H1 (cell line): Measurements from ENCODE around the gene RBM10. TPM values are rescaled to one million over a fixed set of nuclear protein-coding genes. Genes with fewer than 3 reads are reported as not detected.

Source experiments
- CTCF ChIA-PET: fragments of 300-600 bp; sonication (Branson Sonifier 250); formaldehyde crosslinking; loops from one replicate; lab custom pipeline; 2021; ENCODE audit not compliant: partially characterized antibody; lab: Charles Lee
- POLR2A ChIA-PET: fragments of 300-600 bp; sonication (Branson Sonifier 250); formaldehyde crosslinking; loops from one replicate; lab custom pipeline; 2021; ENCODE audit warnings: inconsistent platforms; ENCODE audit not compliant: partially characterized antibody; lab: Charles Lee
- DNase-seq, 2 experiments: peaks; one replicate each; pipeline versions ENCODE4 v3.0.0 to v3.0.0-alpha.2; 2010 to 2022; ENCODE audit warnings: low spot score in 2 of 2, low read depth in 1 of 2, mixed read lengths in 1 of 2
- FAIRE-seq: peaks from 2 replicates; lab custom pipeline; 2011; peaks lifted over from hg19 to GRCh38; lab: Jason Lieb, UNC
- H2AFZ ChIP-seq: 2 replicates; pipeline ENCODE4 v1.8.1; 2012; ENCODE audit warnings: low read length, inconsistent platforms
- H2AK5ac ChIP-seq: 2 replicates; pipeline ENCODE4 v1.6.1; 2013; ENCODE audit warnings: low read depth, low read length
- H2BK120ac ChIP-seq: replicated peaks from 2 replicates; pipeline ENCODE3; 2013; ENCODE audit warnings: low read depth, low read length, inconsistent platforms
- H2BK12ac ChIP-seq: 2 replicates; pipeline ENCODE4 v1.6.1; 2013; ENCODE audit warnings: low read depth, low read length
- H2BK15ac ChIP-seq: 2 replicates; pipeline ENCODE4 v1.6.1; 2013; ENCODE audit warnings: low read length
- H2BK20ac ChIP-seq: 2 replicates; pipeline ENCODE4 v1.6.1; 2013; ENCODE audit warnings: low read length
- H2BK5ac ChIP-seq: 2 replicates; pipeline ENCODE4 v1.6.1; 2013; ENCODE audit warnings: low read depth, low read length
- H3K14ac ChIP-seq: 2 replicates; pipeline ENCODE4 v1.6.1; 2013; ENCODE audit warnings: inconsistent platforms; ENCODE audit not compliant: insufficient read length
- H3K18ac ChIP-seq: 2 replicates; pipeline ENCODE4 v1.6.1; 2013; ENCODE audit warnings: low read length; ENCODE audit errors: extremely low read depth
- H3K23ac ChIP-seq: 2 replicates; pipeline ENCODE4 v1.6.1; 2013; ENCODE audit warnings: inconsistent platforms; ENCODE audit not compliant: insufficient read length
- H3K23me2 ChIP-seq: 2 replicates; pipeline ENCODE4 v1.6.1; 2013; ENCODE audit warnings: low read depth, low read length
- H3K27ac ChIP-seq: 2 replicates; pipeline ENCODE4 v1.6.1; 2011; ENCODE audit warnings: low read depth, low read length, inconsistent platforms
- H3K27me3 ChIP-seq, 4 experiments: replicated peaks in 1 of 4; 1 replicate in 1 of 4; 2 replicates in 3 of 4; pipeline versions ENCODE4 v1.6.1 to v1.8.1; 2011 to 2013; ENCODE audit warnings: low read length in 3 of 4, mild to moderate bottlenecking in 3 of 4, inconsistent platforms in 2 of 4, mixed read lengths in 2 of 4, moderate library complexity in 1 of 4; ENCODE audit not compliant: control insufficient read depth in 3 of 4, insufficient read depth in 3 of 4; ENCODE audit errors: extremely low read depth in 1 of 4
- H3K36me3 ChIP-seq, 4 experiments: 2 replicates each; pipeline versions ENCODE4 v1.6.1 to v1.8.1; 2011 to 2013; ENCODE audit warnings: mild to moderate bottlenecking in 4 of 4, low read length in 3 of 4, moderate library complexity in 2 of 4, control low read depth in 1 of 4, inconsistent platforms in 1 of 4; ENCODE audit not compliant: insufficient read depth in 4 of 4, control insufficient read depth in 2 of 4
- H3K4ac ChIP-seq: replicated peaks from 2 replicates; pipeline ENCODE3; 2013; ENCODE audit warnings: low read length, low read depth, mixed read lengths, inconsistent platforms; ENCODE audit not compliant: insufficient read length
- H3K4me1 ChIP-seq, 4 experiments: replicated peaks in 1 of 4; 1 replicate in 1 of 4; 2 replicates in 3 of 4; pipeline versions ENCODE4 v1.6.1 to v1.8.1; 2011 to 2013; ENCODE audit warnings: low read length in 3 of 4, inconsistent platforms in 2 of 4, mixed read lengths in 1 of 4; ENCODE audit not compliant: insufficient read depth in 4 of 4, control insufficient read depth in 3 of 4
- H3K4me2 ChIP-seq, 2 experiments: 2 replicates each; pipeline versions ENCODE4 v1.6.1 to v1.8.1; 2011 to 2013; ENCODE audit warnings: low read depth in 2 of 2, low read length in 2 of 2, control low read depth in 1 of 2, inconsistent platforms in 1 of 2, mild to moderate bottlenecking in 1 of 2; ENCODE audit not compliant: insufficient read depth in 1 of 2
- H3K4me3 ChIP-seq, 4 experiments: fragments of 200-600, 300-600 bp in 1 of 4; sonication (generic), shearing (Covaris generic), sonication (Bioruptor Twin) in 1 of 4; 2 replicates each; pipeline versions ENCODE4 v1.5.1 to v1.8.1; 2011 to 2016; ENCODE audit warnings: low read length in 4 of 4, low read depth in 3 of 4, control low read depth in 2 of 4, inconsistent platforms in 2 of 4, mild to moderate bottlenecking in 2 of 4, mixed read lengths in 1 of 4, moderate library complexity in 1 of 4; ENCODE audit not compliant: insufficient read depth in 2 of 4; ENCODE audit errors: extremely low read depth in 1 of 4
- H3K56ac ChIP-seq: replicated peaks from 2 replicates; pipeline ENCODE3; 2013; ENCODE audit warnings: low read depth, mild to moderate bottlenecking, mixed read lengths, low read length, inconsistent platforms; ENCODE audit not compliant: insufficient read length
- H3K79me1 ChIP-seq: 2 replicates; pipeline ENCODE4 v1.6.1; 2013; ENCODE audit warnings: low read depth, low read length, control low read depth
- H3K79me2 ChIP-seq, 2 experiments: 2 replicates each; pipeline versions ENCODE4 v1.6.1 to v1.8.1; 2012 to 2013; ENCODE audit warnings: low read length in 2 of 2, mild to moderate bottlenecking in 2 of 2, inconsistent platforms in 1 of 2; ENCODE audit not compliant: insufficient read depth in 2 of 2, control insufficient read depth in 1 of 2
- H3K9ac ChIP-seq, 4 experiments: replicated peaks in 1 of 4; 1 replicate in 1 of 4; 2 replicates in 3 of 4; pipeline versions ENCODE4 v1.6.1 to v1.8.1; 2011 to 2013; ENCODE audit warnings: low read depth in 3 of 4, low read length in 3 of 4, control low read depth in 2 of 4, mild to moderate bottlenecking in 2 of 4, moderate library complexity in 2 of 4, inconsistent platforms in 1 of 4; ENCODE audit errors: extremely low read depth in 1 of 4
- H3K9me3 ChIP-seq, 2 experiments: 2 replicates each; pipeline versions ENCODE4 v1.6.1 to v1.8.1; 2012 to 2013; ENCODE audit warnings: mild to moderate bottlenecking in 2 of 2, moderate library complexity in 2 of 2, control low read depth in 1 of 2, inconsistent platforms in 1 of 2, low read depth in 1 of 2, low read length in 1 of 2, mixed read lengths in 1 of 2; ENCODE audit not compliant: insufficient read depth in 2 of 2
- H4K20me1 ChIP-seq, 2 experiments: replicated peaks in 1 of 2; 2 replicates each; pipeline versions ENCODE3 to v1.8.1; 2011 to 2013; ENCODE audit warnings: inconsistent platforms in 2 of 2, low read length in 2 of 2, mild to moderate bottlenecking in 1 of 2; ENCODE audit not compliant: insufficient read depth in 2 of 2, control insufficient read depth in 1 of 2
- H4K5ac ChIP-seq: 2 replicates; pipeline ENCODE4 v1.6.1; 2013; ENCODE audit warnings: low read length, low read depth, mixed read lengths, inconsistent platforms; ENCODE audit not compliant: insufficient read length
- H4K8ac ChIP-seq: 2 replicates; pipeline ENCODE4 v1.8.0; 2013; ENCODE audit warnings: mild to moderate bottlenecking, moderate library complexity, low read length, inconsistent platforms; ENCODE audit not compliant: insufficient read depth; ENCODE audit errors: extremely low read depth
- H4K91ac ChIP-seq: replicated peaks from 2 replicates; pipeline ENCODE3; 2013; ENCODE audit warnings: low read length, mixed read lengths, inconsistent platforms; ENCODE audit not compliant: insufficient read length
- BCL11A ChIP-seq, 2 experiments: IDR thresholded peaks; one replicate each; pipeline ENCODE4 v1.6.1; 2011; ENCODE audit warnings: low read depth in 2 of 2, low read length in 2 of 2, mild to moderate bottlenecking in 2 of 2
- CBX5 ChIP-seq: fragments of 300-800, 300-1000 bp; sonication (generic); IDR thresholded peaks from 2 replicates; pipeline ENCODE4 v1.7.1; 2016; ENCODE audit warnings: antibody characterized with exemption, low read length, low read depth
- CBX8 ChIP-seq: fragments of 300-800, 300-1000 bp; sonication (generic); IDR thresholded peaks from 2 replicates; pipeline ENCODE4 v1.7.1; 2016; ENCODE audit warnings: low read depth, low read length, borderline replicate concordance
- CTBP2 ChIP-seq: IDR thresholded peaks from 2 replicates; pipeline ENCODE4 v1.7.0; 2011; ENCODE audit warnings: borderline replicate concordance, mild to moderate bottlenecking, moderate library complexity, mixed read lengths, low read length; ENCODE audit not compliant: insufficient read depth, insufficient read length
- FOSL1 ChIP-seq: IDR thresholded peaks from 2 replicates; pipeline ENCODE4 v1.6.1; 2011; ENCODE audit warnings: mild to moderate bottlenecking, low read depth, low read length, moderate library complexity; ENCODE audit not compliant: insufficient read depth
- JUN ChIP-seq: IDR thresholded peaks from 2 replicates; pipeline ENCODE4 v1.6.1; 2011; ENCODE audit warnings: low read depth, mild to moderate bottlenecking, improper control_type of control experiment, low read length
- NANOG ChIP-seq: IDR thresholded peaks from 2 replicates; pipeline ENCODE4 v1.6.1; 2011; ENCODE audit warnings: low read length, low read depth, mild to moderate bottlenecking, inconsistent platforms; ENCODE audit not compliant: insufficient read depth, poor library complexity, severe bottlenecking
- POLR2A ChIP-seq, 2 experiments: IDR thresholded peaks; 1 replicate in 1 of 2; 2 replicates in 1 of 2; pipeline ENCODE4 v1.6.1; 2011; ENCODE audit warnings: low read depth in 2 of 2, low read length in 2 of 2, mild to moderate bottlenecking in 2 of 2; ENCODE audit errors: control extremely low read depth in 1 of 2
- POLR2AphosphoS5 ChIP-seq: IDR thresholded peaks from 2 replicates; pipeline ENCODE4 v1.6.1; 2011; ENCODE audit warnings: low read depth, low read length
- TAF1 ChIP-seq: IDR thresholded peaks from 2 replicates; pipeline ENCODE4 v1.6.1; 2011; ENCODE audit warnings: mild to moderate bottlenecking, low read depth, low read length
- TAF7 ChIP-seq: optimal IDR thresholded peaks from 2 replicates; pipeline ENCODE3; 2011; ENCODE audit warnings: low read depth, mild to moderate bottlenecking, inconsistent platforms, low read length, moderate library complexity, borderline replicate concordance
- TBP ChIP-seq: IDR thresholded peaks from 2 replicates; pipeline ENCODE4 v1.6.1; 2011; ENCODE audit warnings: low read depth, low read length, improper control_type of control experiment
- TCF12 ChIP-seq: IDR thresholded peaks from 2 replicates; pipeline ENCODE4 v1.6.1; 2011; ENCODE audit warnings: low read depth, mild to moderate bottlenecking, low read length
- TEAD4 ChIP-seq: IDR thresholded peaks from 2 replicates; pipeline ENCODE4 v1.6.1; 2012; ENCODE audit warnings: low read depth, low read length, inconsistent platforms, mixed read lengths
- YY1 ChIP-seq: IDR thresholded peaks from 2 replicates; pipeline ENCODE4 v1.6.1; 2011; ENCODE audit warnings: low read depth, mild to moderate bottlenecking, low read length
- WGBS, 2 experiments: shearing (Covaris generic) in 1 of 2; methylation state at CpG; one replicate each; pipeline versions ENCODE4 v1.1.6 to v1.1.7; 2013 to 2015; ENCODE audit warnings: low lambda C conversion rate in 2 of 2, mixed read lengths in 2 of 2, inconsistent platforms in 1 of 2, low coverage in 1 of 2, missing lambda C conversion rate in 1 of 2; ENCODE audit not compliant: insufficient replicate concordance in 2 of 2, insufficient coverage in 1 of 2, insufficient read length in 1 of 2; ENCODE audit errors: extremely low coverage in 1 of 2, missing lambda C conversion rate in 1 of 2; 5-methylcytosine and 5-hydroxymethylcytosine counted together
- polyA plus RNA-seq, 7 experiments: library from polyadenylated mRNA; depleted of rRNA in 3 of 7; stranded (reverse) in 5 of 7; unstranded in 2 of 7; fragments of >200 nt in 5 of 7; fragments of 200-250 nt in 2 of 7; gene quantifications; 1 replicate in 5 of 7; 2 replicates in 1 of 7; 4 replicates in 1 of 7; pipeline versions ENCODE4 v1.2.1 to v1.2.3, GENCODE V29; 2011 to 2013; ENCODE audit warnings: missing spikeins in 2 of 7, mixed read lengths in 2 of 7
- total RNA-seq: library from RNA; stranded (reverse); fragmentation: NEBNext Ultra II Directional; extraction: Animal tissue kit (Norgen Biotek cat#: 25700); gene quantifications from 2 replicates; pipeline ENCODE4 v1.2.1, GENCODE V29; 2021

RBM10 gene
- total and polyA plus RNA-seq, 2 of the 8 experiments (the other 6 are each of a cell fraction or from before 2014, with no cell fraction given): 35.7 to 64.0 TPM

- FAIRE-seq (no peak), DNase-seq (no peak)
- Histone ChIP-seq H3K18ac (no peak overlapping the region), H2BK12ac (no peak overlapping the region), H3K27ac (no peak overlapping the region), H2BK120ac (no peak overlapping the region), H3K23me2 (no peaks in the 10 kb centered on the region), H3K4me2 (no peak overlapping the region), H4K20me1 (peaks cover 0 to under 1% of the 10 kb centered on the region in 2 experiments), H4K91ac (no peak overlapping the region), H3K79me2 (no peaks in the 10 kb centered on the region), H4K5ac (no peak overlapping the region), H3K4me1 (peaks cover 0 to 2% (median 0%) of the 10 kb centered on the region in 4 experiments; a peak in 1 of 7 replicates), H3K4me3 (no peak overlapping the region), H3K27me3 (no peaks in the 10 kb centered on the region), H2BK5ac (no peak overlapping the region), H3K79me1 (no peaks in the 10 kb centered on the region), H2AFZ (no peak overlapping the region), H3K14ac (no peak overlapping the region), H2BK15ac (no peak overlapping the region), H3K56ac (no peak overlapping the region), H3K23ac (no peak overlapping the region), H2AK5ac (no peak overlapping the region), H4K8ac (no peak overlapping the region), H3K4ac (no peak overlapping the region), H3K9ac (no peak overlapping the region), H2BK20ac (no peak overlapping the region), H3K36me3 (peaks cover 2 to 45% (median 26%) of the 10 kb centered on the region in 4 experiments; a peak in 6 of 8 replicates), H3K9me3 (no peaks in the 10 kb centered on the region)
- POLR2A ChIA-PET: interaction anchor here (0.5 to 0.6 kb wide), 2 partner anchors 18 to 146 kb away, joined by 4 read pairs; no protein-coding TSS in a partner anchor
- WGBS, 2 experiments: 98% methylated on average over 9 of the region's 9 CpGs; no CpG with 5 or more reads in 1 of the 2 experiments
- CTCF ChIA-PET: no interaction called here
- TF ChIP-seq POLR2A (IDR thresholded peaks at IDR 0.05; ENCODE audit: control extremely low read depth in 1 of 2, low read depth in 2 of 2, low read length in 2 of 2) (no peak), TBP (no peak), CBX8 (no peak), TAF7 (no peak), FOSL1 (no peak), BCL11A (IDR thresholded peaks at IDR 0.05; ENCODE audit: low read depth in 2 of 2, low read length in 2 of 2) (no peak), NANOG (no peak), TEAD4 (no peak), POLR2AphosphoS5 (no peak), CTBP2 (no peak), JUN (no peak), YY1 (no peak), CBX5 (no peak), TCF12 (no peak), TAF1 (no peak)
Observed at GRCh38 chrX:47182106-47182700, 37.2 kb downstream of the RBM10 start.
